PC-9 (cell line): ENCODE measurements around the gene MLXIP. TPM values are rescaled to one million over a fixed set of nuclear protein-coding genes. Genes with fewer than 3 reads are reported as not detected.

Experiments used
- BruUV-seq: library from RNA; stranded (reverse); fragments of 400-500 nt; replicated peaks from 2 replicates; lab custom pipeline; 2021; lab: Mats Ljungman, UMichigan
- CTCF ChIA-PET: fragments of 300-600 bp; sonication (Branson Sonifier 250); formaldehyde crosslinking; loops from one replicate; lab custom pipeline; 2022; ENCODE audit warnings: antibody characterized with exemption; lab: Charles Lee
- POLR2A ChIA-PET: fragments of 300-600 bp; sonication (Branson Sonifier 250); formaldehyde crosslinking; loops from one replicate; lab custom pipeline; 2022; ENCODE audit warnings: antibody characterized with exemption; ENCODE audit not compliant: unreplicated experiment; lab: Charles Lee
- DNase-seq, 2 experiments: peaks; one replicate each; pipeline versions ENCODE4 v3.0.0 to v3.0.0-alpha.2; 2015 to 2022; ENCODE audit warnings: mixed read lengths in 1 of 2
- H2AFZ ChIP-seq: fragments of 200-600 bp; sonication (generic); 2 replicates; pipeline ENCODE4 v1.8.1; 2017; ENCODE audit warnings: antibody characterized with exemption
- H3F3A ChIP-seq: fragments of 200-600 bp; sonication (generic); 2 replicates; pipeline ENCODE4 v1.8.1; 2017; ENCODE audit warnings: antibody characterized with exemption, mild to moderate bottlenecking, low read depth; ENCODE audit not compliant: insufficient read depth
- H3K27ac ChIP-seq: fragments of 200-600 bp; sonication (generic); 2 replicates; pipeline ENCODE4 v1.6.1; 2016; ENCODE audit warnings: mixed run types
- H3K27me3 ChIP-seq: fragments of 200-600 bp; sonication (generic); 2 replicates; pipeline ENCODE4 v1.6.1; 2016; ENCODE audit warnings: low read depth, mixed run types; ENCODE audit not compliant: insufficient read depth
- H3K36me3 ChIP-seq: fragments of 200-600 bp; sonication (generic); 2 replicates; pipeline ENCODE4 v1.6.1; 2016; ENCODE audit warnings: low read depth, mixed run types
- H3K4me1 ChIP-seq: fragments of 200-600 bp; sonication (generic); replicated peaks from 2 replicates; pipeline ENCODE4 v1.6.1; 2016; ENCODE audit warnings: mixed run types; ENCODE audit not compliant: insufficient read depth
- H3K4me2 ChIP-seq: fragments of 200-600 bp; sonication (generic); 2 replicates; pipeline ENCODE4 v1.6.1; 2017; ENCODE audit warnings: mixed run types
- H3K4me3 ChIP-seq: fragments of 200-600 bp; sonication (generic); 2 replicates; pipeline ENCODE4 v1.6.1; 2016; ENCODE audit warnings: mixed run types
- H3K79me2 ChIP-seq: fragments of 200-600 bp; sonication (generic); 2 replicates; pipeline ENCODE4 v1.6.1; 2017; ENCODE audit warnings: low read depth, mixed run types
- H3K9me2 ChIP-seq: fragments of 200-600 bp; sonication (generic); 2 replicates; pipeline ENCODE4 v1.8.1; 2017; ENCODE audit warnings: mild to moderate bottlenecking; ENCODE audit not compliant: insufficient read depth
- H3K9me3 ChIP-seq: fragments of 200-600 bp; sonication (generic); 2 replicates; pipeline ENCODE4 v1.8.1; 2016; ENCODE audit warnings: low read depth; ENCODE audit not compliant: insufficient read depth
- H4K20me1 ChIP-seq: fragments of 200-600 bp; sonication (generic); 2 replicates; pipeline ENCODE4 v1.8.1; 2017; ENCODE audit not compliant: insufficient read depth
- EZH2 ChIP-seq: fragments of 200-600 bp; sonication (generic); IDR thresholded peaks from 2 replicates; pipeline ENCODE4 v1.8.0; 2017; ENCODE audit warnings: antibody characterized with exemption, low read depth
- intact Hi-C: fragments of 100-400 bp; cut with micrococcal nuclease; formaldehyde crosslinking; loops from one replicate; pipeline ENCODE4 v1.10.0; 2022; ENCODE audit not compliant: unreplicated experiment
- total RNA-seq: library from RNA; stranded (reverse); gene quantifications from 2 replicates; pipeline ENCODE4 v1.2.3, GENCODE V29; 2021
- TF ChIP-seq, protein P1 (sequence below): fragments of 200-600 bp; sonication (generic); conservative IDR thresholded peaks from 2 replicates; pipeline ENCODE4 v1.6.1; 2017; ENCODE audit warnings: mixed run types, antibody characterized with exemption, mild to moderate bottlenecking, moderate library complexity

The MLXIP gene
- total RNA-seq, 1 experiment from 2014 or later, result 83.3 TPM

DNA sequence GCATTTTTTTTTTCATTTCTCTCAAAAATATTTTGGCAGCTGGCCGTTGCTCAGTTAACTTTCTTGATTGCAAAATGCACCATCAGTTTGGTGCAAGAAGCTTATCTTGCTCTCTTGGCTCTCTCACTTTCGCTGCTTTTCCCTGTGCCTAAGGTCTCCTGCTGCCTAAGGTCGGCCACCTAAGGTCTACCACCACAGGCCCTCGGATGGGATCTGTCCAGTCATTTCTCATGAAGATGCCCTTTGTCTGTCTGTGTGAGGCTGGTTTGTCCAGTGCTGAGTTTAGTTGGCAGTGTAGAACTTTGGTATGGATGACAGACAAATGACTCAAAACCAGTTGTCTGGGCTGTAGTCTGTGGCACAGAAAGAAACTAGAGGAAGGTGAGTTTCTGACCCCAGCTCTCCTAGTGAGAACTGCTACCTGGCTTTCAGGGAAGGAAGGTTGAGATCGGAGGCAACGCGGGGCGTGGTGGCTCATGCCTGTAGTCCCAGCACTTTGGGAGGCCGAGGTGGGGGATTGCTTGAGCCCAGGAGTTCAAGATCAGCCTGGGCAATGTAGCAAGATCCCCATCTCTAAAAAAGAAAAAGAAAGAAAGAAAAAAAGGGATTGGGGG, 2.6 kb downstream of the MLXIP start:
- ChIA-PET CTCF (interaction anchor here (1.2 to 1.7 kb wide), 3 partner anchors 18 to 41 kb away, joined by 3 to 8 read pairs (median 7); no protein-coding TSS in a partner anchor), POLR2A (interaction anchor here (0.6 kb wide), 1 partner anchor 18 kb away, joined by 6 read pairs; no protein-coding TSS in a partner anchor)
- no TSS peak for BruUV-seq
- intact Hi-C loops, result loop anchor here (2.0 kb wide), 1 partner anchor 18 kb away; no protein-coding TSS in a partner anchor
- Histone ChIP-seq H3K27ac (peak overlapping the region; percentile 84), H3F3A (peaks cover 33% of the 10 kb centered on the region), H2AFZ (no peak overlapping the region), H3K9me3 (no peaks in the 10 kb centered on the region), H3K4me3 (peak overlapping the region; percentile 73), H3K27me3 (no peaks in the 10 kb centered on the region), H3K9me2 (no peaks in the 10 kb centered on the region), H3K79me2 (peaks cover 68% of the 10 kb centered on the region), H4K20me1 (peaks cover 20% of the 10 kb centered on the region), H3K36me3 (peaks cover 10% of the 10 kb centered on the region; the same call in 1 of the 2 replicates), H3K4me1 (peaks cover 32% of the 10 kb centered on the region), H3K4me2 (peak overlapping the region; percentile 94)
- DNase-seq, result peak; percentile 35 to 77
- no peak for TF ChIP-seq EZH2
- TF ChIP-seq, protein P1, sequence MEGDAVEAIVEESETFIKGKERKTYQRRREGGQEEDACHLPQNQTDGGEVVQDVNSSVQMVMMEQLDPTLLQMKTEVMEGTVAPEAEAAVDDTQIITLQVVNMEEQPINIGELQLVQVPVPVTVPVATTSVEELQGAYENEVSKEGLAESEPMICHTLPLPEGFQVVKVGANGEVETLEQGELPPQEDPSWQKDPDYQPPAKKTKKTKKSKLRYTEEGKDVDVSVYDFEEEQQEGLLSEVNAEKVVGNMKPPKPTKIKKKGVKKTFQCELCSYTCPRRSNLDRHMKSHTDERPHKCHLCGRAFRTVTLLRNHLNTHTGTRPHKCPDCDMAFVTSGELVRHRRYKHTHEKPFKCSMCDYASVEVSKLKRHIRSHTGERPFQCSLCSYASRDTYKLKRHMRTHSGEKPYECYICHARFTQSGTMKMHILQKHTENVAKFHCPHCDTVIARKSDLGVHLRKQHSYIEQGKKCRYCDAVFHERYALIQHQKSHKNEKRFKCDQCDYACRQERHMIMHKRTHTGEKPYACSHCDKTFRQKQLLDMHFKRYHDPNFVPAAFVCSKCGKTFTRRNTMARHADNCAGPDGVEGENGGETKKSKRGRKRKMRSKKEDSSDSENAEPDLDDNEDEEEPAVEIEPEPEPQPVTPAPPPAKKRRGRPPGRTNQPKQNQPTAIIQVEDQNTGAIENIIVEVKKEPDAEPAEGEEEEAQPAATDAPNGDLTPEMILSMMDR, result no peak

GRCh38 chr12:122081697-122082221, 3.2 kb downstream of the MLXIP start:
- no TSS peak for BruUV-seq
- H3K4me1 ChIP-seq, result peaks cover 32% of the 10 kb centered on the region
- no peaks in the 10 kb centered on the region for H3K9me3 ChIP-seq
- TF ChIP-seq, protein P1, result no peak
- no peak for TF ChIP-seq EZH2
- H3K4me3 ChIP-seq, result peak overlapping the region; percentile 73
- no peaks in the 10 kb centered on the region for H3K27me3 ChIP-seq
- H3K27ac ChIP-seq, result peak overlapping the region; percentile 84
- ChIA-PET POLR2A (no interaction called here), CTCF (interaction anchor here (0.7 to 1.7 kb wide), 2 partner anchors 16 to 19 kb away, joined by 8 read pairs; no protein-coding TSS in a partner anchor)
- DNase-seq, result no peak
- peaks cover 10% of the 10 kb centered on the region; the same call in 1 of the 2 replicates for H3K36me3 ChIP-seq
- H4K20me1 ChIP-seq, result peaks cover 20% of the 10 kb centered on the region
- peak overlapping the region; percentile 94 for H3K4me2 ChIP-seq
- peaks cover 33% of the 10 kb centered on the region for H3F3A ChIP-seq
- H2AFZ ChIP-seq, result no peak overlapping the region
- H3K79me2 ChIP-seq, result peaks cover 73% of the 10 kb centered on the region
- H3K9me2 ChIP-seq, result no peaks in the 10 kb centered on the region
- intact Hi-C loops, result loop anchor here (2.0 kb wide), 1 partner anchor 17 kb away; no protein-coding TSS in a partner anchor

DNA sequence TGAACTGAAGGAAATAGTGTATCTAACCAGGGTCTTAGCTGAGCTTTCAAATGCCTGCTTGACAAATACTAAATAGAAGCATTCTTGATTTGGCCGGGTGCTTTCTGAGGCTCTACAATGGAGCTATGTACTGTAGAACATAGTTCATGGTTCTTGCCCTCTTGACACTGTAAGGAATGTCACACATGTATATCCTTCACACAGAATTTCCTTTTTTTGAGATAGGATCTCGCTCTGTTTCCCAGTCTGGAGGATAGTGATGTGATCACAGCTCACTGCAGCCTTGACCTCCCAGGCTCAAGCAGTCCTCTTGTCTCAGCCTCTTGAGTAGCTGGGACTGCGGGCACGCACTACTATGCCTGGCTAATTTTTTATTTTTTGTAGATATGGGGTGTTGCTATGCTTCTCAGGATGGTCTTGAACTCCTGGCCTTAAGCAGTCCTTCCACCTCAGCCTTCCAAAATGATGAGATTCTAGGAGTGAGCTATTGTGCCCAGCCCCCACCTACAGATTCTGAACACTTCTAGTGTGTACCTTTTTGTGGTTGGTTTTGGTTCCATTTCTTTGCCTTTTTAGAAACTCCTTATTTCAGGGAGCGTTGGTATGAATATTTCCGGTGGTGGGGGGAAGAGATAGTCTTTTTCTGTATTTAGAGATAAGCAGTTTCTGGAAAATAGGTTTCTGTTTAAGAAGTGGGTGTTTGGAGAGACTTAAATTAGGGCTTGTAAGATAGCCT, 4.2 kb downstream of the MLXIP start:
- peaks cover 20% of the 10 kb centered on the region for H4K20me1 ChIP-seq
- H3K36me3 ChIP-seq, result peaks cover 10% of the 10 kb centered on the region; the same call in 1 of the 2 replicates
- POLR2A ChIA-PET, result no interaction called here

More for the DNA sequence above, 4.2 kb downstream of the MLXIP start:
- Histone ChIP-seq H3K9me2 (no peaks in the 10 kb centered on the region), H3K27me3 (no peaks in the 10 kb centered on the region), H3K4me3 (peak overlapping the region; percentile 73; the same call in 1 of the 2 replicates), H3K4me2 (peak overlapping the region; percentile 94), H3K4me1 (peaks cover 30% of the 10 kb centered on the region), H3F3A (peaks cover 27% of the 10 kb centered on the region), H3K79me2 (peaks cover 84% of the 10 kb centered on the region), H3K9me3 (no peaks in the 10 kb centered on the region), H2AFZ (no peak overlapping the region), H3K27ac (no peak overlapping the region)
- CTCF ChIA-PET, result no interaction called here
- no peak for DNase-seq
- TF ChIP-seq EZH2, result no peak
- TF ChIP-seq, protein P1, result no peak
- intact Hi-C loops, result no loop called here
- no TSS peak for BruUV-seq
